Measurements from ENCODE around the gene NAA60.
"Not testable (repeated sequence)": the region's sequence is repeated elsewhere in the genome, so short reads cannot be mapped to it uniquely, and the experiment has no call there.

The NAA60 gene

DNA sequence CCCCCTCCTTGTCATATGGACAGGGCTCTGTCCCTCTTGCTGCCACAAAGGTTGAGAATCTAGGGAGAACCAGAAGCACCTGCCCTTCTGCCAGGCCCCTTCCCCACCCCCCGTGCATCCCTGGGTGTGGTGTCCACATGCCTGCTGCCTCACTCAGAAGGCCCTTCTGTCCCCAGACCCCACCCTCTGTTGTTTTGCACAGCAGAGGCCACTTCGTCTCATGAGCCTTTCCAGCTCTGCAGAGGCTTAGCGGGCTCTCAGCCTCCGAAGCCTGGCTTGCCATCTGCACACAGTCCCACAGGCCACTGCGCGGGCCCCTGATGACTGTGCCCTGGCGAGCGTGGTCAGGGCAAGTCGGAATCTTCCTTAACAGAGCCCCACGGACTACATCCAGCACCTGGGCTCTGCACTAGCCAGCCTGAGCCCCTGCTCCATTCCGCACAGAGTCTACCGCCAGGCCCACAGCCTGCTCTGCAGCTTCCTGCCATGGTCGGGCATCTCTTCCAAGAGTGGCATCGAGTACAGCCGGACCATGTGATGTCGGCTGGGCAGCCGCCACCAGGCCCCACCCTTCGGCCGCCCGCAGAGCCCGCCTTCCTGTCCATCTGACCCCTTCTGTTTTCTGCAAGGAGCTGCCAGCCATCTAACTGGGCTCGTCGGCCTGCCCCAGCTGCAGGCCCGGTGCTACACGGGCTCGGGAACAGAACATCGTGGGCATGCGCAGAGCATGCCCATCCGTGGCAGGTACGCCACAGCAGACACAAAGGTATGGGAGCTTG is 41.0 kb downstream of the NAA60 start:
- no peak for FAIRE-seq

DNA sequence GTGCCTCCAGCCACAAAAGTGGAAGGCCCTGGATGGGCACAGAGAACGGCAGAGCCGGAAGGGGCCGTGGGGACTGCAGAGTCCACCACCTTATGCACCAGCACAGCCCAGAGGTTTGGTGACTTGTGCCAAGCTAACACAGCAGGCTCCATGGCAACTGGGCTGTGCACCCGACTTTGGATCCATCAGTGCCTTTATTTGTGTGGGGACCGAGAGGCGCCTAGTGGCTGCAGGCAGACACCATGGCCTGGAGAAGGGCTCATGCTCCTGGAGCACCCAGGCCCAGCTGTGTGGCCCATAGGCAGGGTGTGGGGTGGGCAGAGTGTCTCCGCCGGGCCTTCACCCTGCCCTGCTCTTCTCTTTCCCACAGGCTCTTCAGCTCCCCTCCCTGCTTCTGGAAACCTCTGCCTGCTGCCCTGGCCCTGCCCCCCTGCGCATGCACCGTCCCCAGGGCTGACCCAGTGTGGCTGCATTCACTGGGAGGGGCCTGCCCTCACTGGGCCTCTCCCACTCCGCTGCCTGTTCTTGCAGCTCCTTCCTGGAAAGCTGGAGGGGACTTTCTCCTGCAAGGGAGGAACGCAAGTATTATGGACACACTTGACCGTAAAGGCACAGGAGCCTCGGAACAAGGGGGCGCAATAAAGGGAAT is 41.7 kb downstream of the NAA60 start:
- FAIRE-seq: no peak

DNA sequence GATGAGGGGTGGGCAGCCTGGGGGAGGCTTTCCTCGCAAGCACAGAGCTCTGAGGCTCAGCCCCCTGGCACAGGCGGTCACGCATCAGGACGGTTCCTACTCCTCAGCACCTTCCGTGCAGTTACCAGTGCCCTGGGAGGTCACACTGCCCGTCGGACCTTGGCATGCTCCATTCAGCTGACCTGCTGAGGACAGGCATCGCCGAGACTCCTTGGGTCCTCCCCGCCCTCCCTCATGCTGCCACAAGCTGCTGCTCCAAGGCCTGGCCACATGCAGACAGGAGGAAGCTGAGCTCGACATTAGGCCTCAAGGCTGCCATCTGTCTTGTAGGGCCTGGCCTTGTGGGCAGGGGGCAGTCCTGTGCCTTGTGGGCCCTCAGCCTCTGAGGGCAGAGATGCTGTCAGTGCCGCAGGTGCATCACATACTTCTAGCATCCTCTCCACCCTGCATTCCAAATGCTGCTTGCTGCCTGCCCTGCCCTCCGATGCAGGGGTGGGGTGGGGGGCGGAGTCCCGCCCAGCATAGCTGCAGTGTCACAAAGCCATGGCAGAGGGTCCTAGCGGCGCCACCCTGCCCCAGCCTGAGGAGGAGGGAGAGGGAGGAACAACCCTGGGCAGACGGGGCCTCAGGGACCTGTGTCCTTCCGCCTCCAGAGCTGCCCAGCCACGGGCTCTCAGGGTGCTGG is 42.5 kb downstream of the NAA60 start:
- no peak for FAIRE-seq

DNA sequence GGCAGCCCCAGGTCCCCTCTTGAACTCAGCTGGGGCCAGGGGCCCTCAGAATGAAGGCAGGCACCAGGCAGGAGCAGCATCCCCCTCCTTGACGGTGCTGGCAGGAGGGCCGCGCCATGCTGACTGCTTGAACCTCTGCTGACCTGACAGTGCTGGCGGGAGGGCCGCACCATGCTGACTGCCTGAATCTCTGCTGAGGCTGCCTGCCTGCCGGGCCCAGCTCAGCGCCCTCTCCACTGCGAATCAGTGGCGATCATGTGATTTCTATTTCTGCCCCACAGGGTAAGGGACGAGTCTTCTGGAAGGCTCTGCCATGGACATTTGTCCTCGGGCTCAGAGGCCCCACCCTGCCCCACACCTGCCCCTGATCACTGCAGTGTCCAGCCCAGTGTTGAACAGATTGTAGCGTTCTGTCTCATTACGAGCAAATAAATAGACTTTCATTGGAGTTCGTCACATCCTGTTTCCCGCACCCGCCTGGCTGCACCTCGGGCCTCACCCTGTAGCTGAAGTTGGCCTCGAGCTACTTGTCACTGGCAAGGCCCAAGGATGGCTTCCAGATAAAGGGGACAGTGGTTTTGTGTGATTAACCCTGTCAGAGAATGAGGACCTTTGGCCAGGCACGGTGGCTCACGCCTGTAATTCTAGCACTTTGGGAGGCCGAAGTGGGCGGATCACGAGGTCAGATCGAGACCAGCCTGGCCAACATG is 43.2 kb downstream of the NAA60 start:
- FAIRE-seq: no peak

DNA sequence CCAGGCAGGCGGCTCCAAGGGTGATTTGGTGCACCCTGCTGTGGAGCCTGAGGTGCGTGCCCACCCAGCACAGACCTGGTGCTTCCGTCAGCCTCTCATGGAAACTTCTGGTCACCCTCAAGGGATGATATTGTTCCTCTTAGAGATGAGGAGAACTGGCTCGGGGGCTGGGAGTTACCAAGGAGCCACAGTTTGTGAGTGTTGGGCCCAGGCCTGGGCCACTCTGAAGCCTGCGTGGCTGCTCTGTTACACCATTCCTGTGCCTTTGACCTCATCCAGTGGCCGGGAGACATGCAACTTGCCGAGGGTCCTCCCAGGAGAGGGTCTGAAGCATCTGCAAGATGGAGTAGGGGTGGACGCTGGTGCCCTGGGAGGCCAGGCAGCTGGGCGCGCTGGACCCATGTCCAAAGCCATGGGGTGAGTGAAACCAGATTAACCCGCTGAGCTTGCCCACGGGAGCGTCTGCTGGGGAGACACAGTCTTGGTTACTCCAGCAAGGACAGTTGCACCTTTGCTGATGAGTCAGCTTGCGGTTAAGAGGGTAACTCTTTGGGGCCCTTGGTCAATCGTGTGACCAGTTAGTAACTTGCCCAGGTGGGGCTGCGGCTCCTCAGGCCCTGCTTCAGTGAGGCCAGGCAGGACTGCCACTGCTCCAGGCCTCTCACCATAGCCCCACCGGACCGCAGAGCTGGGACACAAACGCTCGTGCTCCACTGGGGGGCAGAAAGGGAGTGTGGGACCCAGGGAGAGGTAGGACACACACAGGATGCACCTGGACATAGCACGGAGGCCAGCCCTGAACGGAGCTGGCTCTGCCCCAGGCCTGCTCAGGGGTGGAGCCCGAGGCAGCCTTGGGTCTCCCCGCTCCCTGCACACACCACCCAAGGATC is 44.3 kb downstream of the NAA60 start:
- no peak for FAIRE-seq

DNA sequence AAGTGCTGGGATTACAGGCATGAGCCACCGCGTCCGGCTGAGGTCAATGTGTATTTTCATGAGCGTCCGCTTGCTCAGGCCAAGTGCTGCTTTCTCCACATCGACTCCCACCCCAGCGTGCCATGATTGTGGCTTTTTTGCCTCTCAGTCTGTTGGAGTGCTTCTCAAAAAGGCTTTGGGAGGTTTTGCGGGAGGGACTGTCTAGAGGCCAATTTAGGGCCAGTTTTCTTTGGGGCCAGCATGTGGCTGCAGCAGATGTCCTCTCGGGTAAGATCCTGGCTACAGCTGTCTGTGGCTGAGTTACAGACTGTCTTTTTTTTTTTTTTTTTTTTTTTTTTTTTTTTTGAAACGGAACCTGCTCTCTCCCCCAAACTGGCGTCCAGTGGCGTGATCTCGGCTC is 45.3 kb downstream of the NAA60 start:
- FAIRE-seq: no peak

DNA sequence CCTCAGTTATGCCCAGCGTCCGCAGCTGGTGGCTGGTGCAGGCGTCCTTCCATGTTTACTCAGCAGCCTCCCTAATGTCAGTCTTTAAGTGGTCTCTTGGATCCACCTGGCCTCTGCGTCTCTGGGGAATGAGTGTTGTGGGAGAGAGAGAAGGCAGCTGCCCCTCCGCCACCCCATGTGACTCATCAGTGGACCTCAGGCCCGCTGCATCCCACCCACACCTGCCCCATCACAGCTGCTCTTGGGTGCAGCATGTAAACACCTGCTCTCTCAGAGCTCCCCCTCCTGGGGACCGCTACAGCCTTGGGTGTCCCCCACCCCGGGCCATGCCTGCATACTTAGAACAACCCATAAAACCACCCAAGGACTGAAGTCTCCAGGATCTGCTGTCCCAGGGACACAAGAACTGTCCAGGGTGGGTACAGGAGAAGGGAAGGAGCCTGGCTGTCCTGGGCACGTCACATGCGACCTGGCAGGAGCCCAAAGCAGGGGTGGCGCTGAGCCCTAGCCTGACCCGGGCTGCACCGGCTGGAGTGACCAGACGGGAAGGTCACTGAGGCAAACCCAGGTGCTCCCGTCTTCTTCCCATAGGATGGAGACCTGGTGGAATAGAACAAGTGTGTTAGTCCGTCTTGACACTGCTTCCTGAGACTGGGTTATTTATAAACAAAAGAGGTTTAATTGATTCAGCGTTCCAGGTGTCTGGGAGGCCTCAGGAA is 47.6 kb downstream of the NAA60 start:
- no peak for FAIRE-seq

DNA sequence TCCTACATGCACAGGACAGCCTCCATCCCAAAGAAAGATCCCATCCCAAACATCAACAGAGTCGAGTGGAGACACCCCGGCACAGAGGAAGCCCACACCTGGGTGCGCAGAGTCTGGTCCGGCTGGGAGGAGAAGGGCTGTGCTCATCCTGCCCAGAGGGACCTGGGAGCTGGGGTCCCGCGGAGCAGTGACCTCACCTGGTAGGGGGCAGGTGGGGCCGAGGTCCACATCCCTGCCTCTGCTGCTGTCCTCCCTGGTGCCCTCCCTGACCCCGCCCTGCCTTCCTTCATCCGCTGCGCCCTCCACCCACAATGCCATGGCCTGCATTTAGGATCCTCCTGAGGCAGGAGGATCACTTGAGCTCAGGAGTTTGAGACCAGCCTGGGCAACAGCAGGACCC is 48.9 kb downstream of the NAA60 start:
- no peak for FAIRE-seq

DNA sequence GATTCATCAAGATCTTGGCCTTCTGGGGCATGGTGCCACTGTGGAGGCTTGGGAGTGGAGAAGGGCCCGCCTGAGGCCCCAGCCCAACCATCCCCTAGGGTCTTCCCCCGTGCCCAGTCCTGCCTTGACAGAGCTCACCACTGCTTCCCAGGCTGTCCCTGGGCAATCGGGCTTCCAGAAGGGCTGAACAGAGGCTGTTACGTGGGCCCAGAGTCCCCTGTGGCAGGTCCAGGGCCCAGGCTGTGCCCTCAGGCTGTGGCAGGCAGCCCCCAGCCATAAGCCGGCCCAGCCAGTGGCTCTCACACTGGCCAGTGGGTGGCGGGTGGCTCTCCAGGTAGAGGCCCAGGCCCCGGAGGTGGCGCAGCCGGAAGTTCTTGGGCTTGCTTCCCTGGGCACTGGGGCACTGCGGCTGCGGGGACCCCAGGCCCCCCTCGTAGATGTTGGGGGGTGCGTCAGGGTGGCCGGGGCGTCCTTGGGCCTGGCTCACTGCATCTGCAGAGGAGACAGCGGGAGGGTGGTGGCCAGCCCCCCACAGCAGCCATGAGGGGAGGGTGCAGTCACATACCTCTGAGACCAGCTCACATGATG is 51.0 kb downstream of the NAA60 start:
- FAIRE-seq: no peak

DNA sequence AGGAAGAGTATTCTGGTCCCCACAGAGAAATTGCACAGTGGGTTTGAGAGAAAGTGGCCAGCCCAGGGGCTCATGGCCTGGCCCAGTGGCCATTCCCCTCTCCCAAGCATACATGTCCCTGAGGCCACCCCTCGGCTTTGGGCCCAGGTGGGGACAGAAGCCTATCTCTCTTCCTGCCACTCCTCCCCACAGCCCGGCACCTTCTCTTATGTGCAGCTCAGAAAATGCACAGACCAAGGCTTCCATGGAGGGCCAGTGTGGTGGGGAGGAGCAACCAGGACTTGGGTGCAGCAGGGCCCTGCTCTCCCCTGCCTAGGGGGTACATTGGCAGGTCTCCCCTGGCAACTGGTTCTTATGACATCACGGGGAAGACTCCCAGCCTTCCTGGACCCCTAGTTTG is 51.7 kb downstream of the NAA60 start, which contains the start of gene C16orf90:
C16orf90 (minus strand) TSS at position 314 of the 400 bp plus-strand sequence; CDS start at position 246, 68 bp downstream.
- no peak for FAIRE-seq

DNA sequence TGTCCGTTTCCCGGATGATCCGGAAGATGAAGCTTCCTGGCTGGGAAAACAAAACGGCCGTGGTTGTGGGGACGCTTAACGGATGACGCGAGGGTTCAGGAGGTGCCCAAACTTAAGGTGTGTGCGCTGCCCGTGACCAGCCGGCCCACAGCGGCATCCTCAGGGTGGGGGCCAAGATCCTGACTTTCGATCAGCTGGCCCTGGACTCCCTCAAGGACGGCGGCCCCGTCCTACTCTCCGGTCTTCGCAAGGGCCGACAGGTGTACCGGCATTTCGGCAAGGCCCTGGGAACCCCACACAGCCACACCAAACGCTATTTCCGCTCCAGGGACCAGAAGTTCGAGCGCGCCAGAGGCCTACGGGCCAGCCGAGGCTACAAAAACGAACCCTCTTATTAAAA is 52.9 kb downstream of the NAA60 start:
- FAIRE-seq: no peak

DNA sequence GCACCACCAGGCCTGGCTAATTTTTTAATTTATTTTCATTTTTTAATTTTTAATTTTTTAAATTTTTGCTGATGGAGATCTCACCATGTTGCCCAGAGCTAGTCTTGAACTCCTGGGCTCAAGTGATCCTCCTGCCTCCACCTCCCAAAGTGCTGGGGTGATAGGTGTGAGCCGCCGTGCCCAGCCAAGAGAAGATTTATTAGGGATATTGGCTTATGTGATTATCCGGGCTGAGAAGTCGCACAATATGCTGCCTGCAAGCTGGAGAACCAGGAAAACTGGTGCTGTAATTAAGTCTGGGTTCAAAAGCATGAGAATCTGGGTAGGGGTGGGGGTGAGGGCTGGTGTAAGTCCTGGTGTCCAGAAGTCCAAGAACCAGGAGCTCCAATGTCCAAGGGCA is 54.3 kb downstream of the NAA60 start:
- FAIRE-seq: no peak

DNA sequence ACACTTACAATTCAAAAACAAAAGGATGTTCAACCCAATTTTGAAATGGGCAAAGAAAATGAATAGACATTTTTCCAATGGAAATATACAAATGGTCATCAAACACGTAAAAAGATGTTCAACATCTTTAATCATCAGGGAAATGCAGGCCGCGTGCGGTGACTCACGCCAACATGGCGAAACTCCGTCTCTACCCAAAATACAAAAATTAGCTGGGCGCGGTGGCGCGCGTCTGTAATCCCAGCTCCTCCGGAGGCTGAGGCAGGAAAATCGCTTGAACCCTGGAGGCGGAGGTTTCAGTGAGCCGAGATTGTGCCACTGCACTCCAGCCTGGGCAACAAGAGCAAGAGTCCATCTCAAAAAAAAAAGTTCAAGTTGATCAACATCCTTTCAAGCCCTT is 55.5 kb downstream of the NAA60 start:
- no peak for FAIRE-seq

DNA sequence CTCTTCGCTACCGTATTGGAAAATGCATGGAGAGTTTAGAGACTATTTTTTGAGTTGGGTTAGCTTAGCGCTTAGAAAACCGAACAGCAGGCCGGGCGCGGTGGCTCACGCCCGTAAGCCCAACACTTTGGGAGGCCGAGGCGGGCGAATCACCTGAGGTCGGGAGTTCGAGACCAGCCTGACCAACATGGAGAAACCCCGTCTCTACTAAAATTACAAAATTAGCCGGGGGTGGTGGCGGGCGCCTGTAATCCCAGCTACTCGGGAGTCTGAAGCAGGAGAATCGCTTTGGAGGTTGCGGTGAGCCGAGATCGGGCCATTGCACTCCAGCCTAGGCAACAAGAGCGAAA is 57.9 kb downstream of the NAA60 start:
- FAIRE-seq: not testable (repeated sequence)

DNA sequence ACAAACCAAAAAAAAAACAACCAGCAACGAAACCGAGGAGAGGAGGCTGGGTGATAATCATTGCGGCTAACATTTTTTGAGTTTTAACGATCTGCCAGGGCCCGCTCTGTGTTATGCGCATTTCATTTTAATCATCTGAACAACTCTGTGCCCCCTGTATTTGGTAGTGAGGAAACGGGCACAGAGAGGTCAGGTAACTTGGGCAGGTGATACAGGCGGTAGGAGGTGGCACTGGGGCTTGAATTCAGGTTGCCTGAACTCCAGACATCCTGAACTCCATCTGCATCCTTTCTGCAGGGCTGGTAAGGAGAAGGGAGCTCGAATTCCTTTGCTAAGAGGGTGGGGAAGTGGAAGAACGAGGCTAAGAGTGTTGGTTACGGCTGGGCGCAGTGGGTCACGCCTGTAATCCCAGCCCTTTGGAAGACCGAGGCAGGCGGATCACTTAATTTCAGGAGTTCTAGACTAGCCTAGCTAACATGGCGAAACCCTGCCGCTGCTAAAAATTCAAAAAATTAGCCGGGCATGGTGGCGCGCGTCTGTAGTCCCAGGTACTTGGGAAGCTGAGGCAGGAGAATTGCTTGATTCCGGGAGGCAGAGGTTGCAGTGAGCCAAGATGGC is 58.4 kb downstream of the NAA60 start:
- FAIRE-seq: no peak

DNA sequence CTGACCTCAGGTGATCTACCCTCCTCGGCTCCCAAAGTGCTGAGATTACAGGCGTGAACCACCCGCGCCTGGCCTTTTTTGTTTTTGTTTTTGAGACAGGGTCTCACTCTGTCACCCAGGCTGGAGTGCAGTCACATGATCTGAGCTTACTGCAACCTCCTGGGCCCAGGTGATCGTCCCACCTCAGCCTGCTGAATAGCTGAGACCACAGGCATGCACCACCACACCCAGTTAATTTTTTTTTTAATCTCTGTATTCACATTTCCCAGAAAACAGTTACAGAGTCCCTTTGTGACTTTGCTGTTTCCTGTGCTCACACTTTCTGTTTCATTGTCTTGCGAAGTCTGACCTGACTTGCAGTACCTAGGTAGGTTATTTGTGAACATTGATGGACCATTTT is 60.0 kb downstream of the NAA60 start:
- no peak for FAIRE-seq

DNA sequence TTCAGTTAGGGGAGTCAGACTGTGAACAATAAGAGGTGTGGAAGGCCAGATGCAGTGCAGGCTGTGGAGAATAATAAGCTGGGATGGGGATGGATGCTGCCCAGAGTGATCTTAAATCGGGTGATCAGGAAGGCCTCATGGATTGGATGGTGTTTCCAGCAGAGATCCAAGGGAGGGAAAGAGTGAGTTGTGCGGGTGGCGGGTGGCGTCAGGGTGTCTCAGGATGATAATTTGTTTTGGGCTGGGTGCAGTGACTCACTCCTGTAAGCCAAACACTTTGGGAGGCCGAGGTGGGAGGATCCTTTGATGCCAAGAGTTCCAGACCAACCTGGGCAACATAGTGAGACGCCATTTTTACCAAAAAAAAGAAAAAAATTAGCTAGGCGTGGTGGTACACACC is 65.3 kb downstream of the NAA60 start:
- no peak for FAIRE-seq

DNA sequence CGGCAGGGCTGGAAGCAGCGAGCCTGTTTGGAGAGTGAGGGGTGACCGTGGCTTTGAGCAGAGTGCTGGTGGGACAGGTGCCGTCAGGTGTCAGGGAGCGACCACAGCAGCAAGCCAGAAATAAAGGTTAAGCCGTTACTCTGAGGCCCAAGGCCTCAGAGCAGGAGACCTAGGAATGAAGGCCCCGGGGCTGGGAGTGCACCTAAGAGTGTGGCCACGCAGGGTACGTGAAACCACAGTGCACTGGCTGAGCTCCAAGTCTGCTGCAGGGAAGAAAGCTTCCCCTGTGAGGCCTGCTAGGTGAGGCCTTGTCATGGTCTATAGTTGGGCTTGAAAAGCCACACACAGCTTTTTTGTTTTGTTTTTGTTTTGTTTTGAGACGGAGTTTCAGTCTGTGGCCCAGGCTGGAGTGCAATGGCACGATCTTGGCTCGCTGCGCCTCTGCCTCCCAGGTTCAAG is 66.0 kb downstream of the NAA60 start:
- no peak for FAIRE-seq

DNA sequence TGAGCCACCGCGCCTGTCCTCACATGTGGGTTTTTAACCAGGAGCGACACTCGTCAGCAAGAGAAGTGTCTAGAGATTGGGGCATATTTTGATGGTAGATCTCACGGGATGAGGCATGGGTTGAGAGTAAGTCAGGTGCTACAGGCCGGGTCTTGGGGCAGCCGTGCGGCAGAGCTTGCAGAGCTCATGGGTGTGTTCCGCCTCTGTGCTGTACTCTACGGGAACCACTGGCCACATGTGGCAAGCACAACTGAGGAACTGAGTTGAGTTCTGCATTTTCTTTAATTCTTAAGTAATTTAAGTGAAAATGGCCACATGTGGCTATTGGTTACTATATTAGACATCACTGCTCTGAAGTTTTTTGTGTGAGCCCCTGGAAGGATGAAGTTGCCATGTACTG is 66.9 kb downstream of the NAA60 start:
- no peak for FAIRE-seq

DNA sequence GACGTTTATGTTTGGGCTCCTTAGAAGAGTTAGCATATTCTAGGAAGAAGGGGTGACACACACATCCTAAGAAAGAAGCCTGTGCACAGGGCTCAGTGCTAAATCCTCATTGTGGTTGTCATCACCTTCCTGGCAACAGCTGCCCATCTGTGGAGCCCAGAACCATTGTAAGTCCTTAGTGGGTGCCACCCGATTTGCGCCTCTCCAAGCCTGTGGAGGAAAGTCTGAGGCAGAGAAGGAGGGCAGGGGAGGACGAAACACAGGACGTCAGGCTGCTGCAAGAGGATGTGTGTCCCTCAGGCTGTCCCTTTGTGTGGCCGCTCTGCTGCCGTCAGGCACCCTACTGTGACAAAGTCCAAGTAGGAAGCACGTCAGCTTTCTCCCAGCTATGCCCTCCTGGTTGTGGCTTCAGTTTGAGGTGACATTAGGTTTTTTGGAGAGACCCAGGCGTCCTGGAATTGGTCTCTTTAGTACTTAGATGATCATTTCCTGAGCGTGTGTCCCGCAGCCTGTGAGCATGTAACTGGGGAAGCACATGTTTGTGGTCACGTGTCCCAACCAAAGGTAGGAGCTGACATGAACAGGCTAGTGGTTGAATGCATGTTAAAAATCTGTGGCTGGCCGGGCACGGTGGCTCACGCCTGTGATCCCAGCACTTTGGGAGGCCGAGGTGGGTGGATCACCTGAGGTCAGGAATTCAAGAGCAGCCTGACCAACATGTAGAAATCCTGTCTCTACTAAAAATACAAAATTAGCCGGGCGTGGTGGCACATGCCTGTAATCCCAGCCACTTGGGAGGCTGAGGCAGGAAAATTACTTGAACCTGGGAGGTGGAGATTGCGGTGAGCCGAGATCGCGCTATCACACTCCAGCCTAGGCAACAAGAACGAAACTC is 68.1 kb downstream of the NAA60 start:
- no peak for FAIRE-seq
